Measurements from ENCODE around the gene FAM72A.
"Not testable (repeated sequence)": the region's sequence is repeated elsewhere in the genome, so short reads cannot be mapped to it uniquely, and the experiment has no call there.

DNA sequence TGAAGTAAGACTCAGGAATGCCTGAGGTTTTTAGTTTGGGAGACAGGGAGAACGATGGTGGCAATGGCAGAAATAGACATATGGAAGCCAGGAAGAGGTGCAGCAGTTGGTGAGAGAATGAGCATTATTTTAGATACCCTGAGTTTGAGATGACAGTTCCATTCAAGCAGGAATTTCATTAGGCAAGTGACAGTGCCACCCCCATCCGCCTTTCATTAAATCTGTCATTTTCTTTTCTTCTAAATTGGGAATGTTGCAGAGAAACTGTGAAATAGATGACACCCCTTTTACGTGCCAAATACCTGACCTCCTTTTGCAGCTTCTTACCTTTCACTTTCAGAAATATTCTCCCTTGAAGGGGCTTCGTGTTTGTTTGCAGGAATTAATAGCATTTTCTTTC is 22.7 kb upstream of the FAM72A start:
- TF ChIP-seq, protein P1, sequence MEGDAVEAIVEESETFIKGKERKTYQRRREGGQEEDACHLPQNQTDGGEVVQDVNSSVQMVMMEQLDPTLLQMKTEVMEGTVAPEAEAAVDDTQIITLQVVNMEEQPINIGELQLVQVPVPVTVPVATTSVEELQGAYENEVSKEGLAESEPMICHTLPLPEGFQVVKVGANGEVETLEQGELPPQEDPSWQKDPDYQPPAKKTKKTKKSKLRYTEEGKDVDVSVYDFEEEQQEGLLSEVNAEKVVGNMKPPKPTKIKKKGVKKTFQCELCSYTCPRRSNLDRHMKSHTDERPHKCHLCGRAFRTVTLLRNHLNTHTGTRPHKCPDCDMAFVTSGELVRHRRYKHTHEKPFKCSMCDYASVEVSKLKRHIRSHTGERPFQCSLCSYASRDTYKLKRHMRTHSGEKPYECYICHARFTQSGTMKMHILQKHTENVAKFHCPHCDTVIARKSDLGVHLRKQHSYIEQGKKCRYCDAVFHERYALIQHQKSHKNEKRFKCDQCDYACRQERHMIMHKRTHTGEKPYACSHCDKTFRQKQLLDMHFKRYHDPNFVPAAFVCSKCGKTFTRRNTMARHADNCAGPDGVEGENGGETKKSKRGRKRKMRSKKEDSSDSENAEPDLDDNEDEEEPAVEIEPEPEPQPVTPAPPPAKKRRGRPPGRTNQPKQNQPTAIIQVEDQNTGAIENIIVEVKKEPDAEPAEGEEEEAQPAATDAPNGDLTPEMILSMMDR (IDR thresholded peaks at IDR 0.05 in 2 of 3, conservative IDR thresholded peaks at IDR 0.05 in 1 of 3; ENCODE audit: borderline replicate concordance in 1 of 3, insufficient read depth in 1 of 3, low read depth in 2 of 3, low read length in 2 of 3): not testable (repeated sequence)
- TF ChIP-seq RAD21 (IDR thresholded peaks at IDR 0.05; ENCODE audit: low read depth): not testable (repeated sequence)
